ENCODE measurements around the gene THRB.

Gene THRB

GRCh38 chr3:24367216-24367615 lies 127.4 kb downstream of the THRB start:
- no peaks in the 10 kb centered on the region for H3K9me3 Mint-ChIP-seq
- TF ChIP-seq CTCF (IDR thresholded peaks at IDR 0.05) = no peak
- H3K36me3 Mint-ChIP-seq (ENCODE audit: low read depth) = no peaks in the 10 kb centered on the region
- H3K4me3 Mint-ChIP-seq = no peak overlapping the region
- no peak for DNase-seq
- peaks cover 4% of the 10 kb centered on the region for H3K4me1 Mint-ChIP-seq
- no peaks in the 10 kb centered on the region for H3K27me3 Mint-ChIP-seq (ENCODE audit: low read depth, poor library complexity)
- no peak overlapping the region for H3K27ac Mint-ChIP-seq

GRCh38 chr3:24365168-24365567 lies 129.5 kb downstream of the THRB start:
- DNase-seq = no peak
- no peaks in the 10 kb centered on the region for H3K27me3 Mint-ChIP-seq (ENCODE audit: low read depth, poor library complexity)
- no peak overlapping the region for H3K4me3 Mint-ChIP-seq
- H3K4me1 Mint-ChIP-seq = peaks cover 4% of the 10 kb centered on the region
- H3K27ac Mint-ChIP-seq = no peak overlapping the region
- no peaks in the 10 kb centered on the region for H3K9me3 Mint-ChIP-seq
- H3K36me3 Mint-ChIP-seq (ENCODE audit: low read depth) = no peaks in the 10 kb centered on the region
- no peak for TF ChIP-seq CTCF (IDR thresholded peaks at IDR 0.05)

- no peak for TF ChIP-seq CTCF (IDR thresholded peaks at IDR 0.05)
- no peak for DNase-seq
- H3K27ac Mint-ChIP-seq = no peak overlapping the region
- H3K4me3 Mint-ChIP-seq = no peak overlapping the region
- H3K9me3 Mint-ChIP-seq = no peaks in the 10 kb centered on the region
- H3K4me1 Mint-ChIP-seq = peaks cover 4% of the 10 kb centered on the region
- H3K27me3 Mint-ChIP-seq (ENCODE audit: low read depth, poor library complexity) = no peaks in the 10 kb centered on the region
- H3K36me3 Mint-ChIP-seq (ENCODE audit: low read depth) = no peaks in the 10 kb centered on the region
These were observed 130.3 kb downstream of the THRB start for GRCh38 chr3:24364359-24364758.

- DNase-seq = no peak
- Mint-ChIP-seq H3K4me3 (no peak overlapping the region), H3K27me3 (ENCODE audit: low read depth, poor library complexity) (no peaks in the 10 kb centered on the region), H3K27ac (no peak overlapping the region), H3K9me3 (no peaks in the 10 kb centered on the region), H3K36me3 (ENCODE audit: low read depth) (no peaks in the 10 kb centered on the region), H3K4me1 (peaks cover 4% of the 10 kb centered on the region)
- TF ChIP-seq CTCF (IDR thresholded peaks at IDR 0.05) = no peak
These were observed 131.4 kb downstream of the THRB start for GRCh38 chr3:24363242-24363641.

GRCh38 chr3:24361623-24362022 lies 133.0 kb downstream of the THRB start:
- Mint-ChIP-seq H3K27ac (no peak overlapping the region), H3K27me3 (ENCODE audit: low read depth, poor library complexity) (no peaks in the 10 kb centered on the region), H3K36me3 (ENCODE audit: low read depth) (no peaks in the 10 kb centered on the region), H3K4me3 (no peak overlapping the region), H3K9me3 (no peaks in the 10 kb centered on the region), H3K4me1 (peaks cover 4% of the 10 kb centered on the region)
- no peak for TF ChIP-seq CTCF (IDR thresholded peaks at IDR 0.05)
- DNase-seq = no peak

- no peaks in the 10 kb centered on the region for H3K36me3 Mint-ChIP-seq (ENCODE audit: low read depth)
- TF ChIP-seq CTCF (IDR thresholded peaks at IDR 0.05) = no peak
- no peak overlapping the region for H3K4me3 Mint-ChIP-seq
- H3K27ac Mint-ChIP-seq = no peak overlapping the region
- no peaks in the 10 kb centered on the region for H3K9me3 Mint-ChIP-seq
- H3K27me3 Mint-ChIP-seq (ENCODE audit: low read depth, poor library complexity) = no peaks in the 10 kb centered on the region
- peaks cover 4% of the 10 kb centered on the region for H3K4me1 Mint-ChIP-seq
- no peak for DNase-seq
These were observed 133.7 kb downstream of the THRB start for GRCh38 chr3:24360957-24361356.
